Activated CD8-positive, alpha-beta T cell treated with anti-CD3 and anti-CD28 coated beads for 36 hours (primary cell): ENCODE results near the gene ADRA2C. TPM values are rescaled to one million over a fixed set of nuclear protein-coding genes. Genes with fewer than 3 reads are reported as not detected.

ENCODE experiments used
- ATAC-seq: fragments of 200-7000 bp; cut with Tn5 transposase; one replicate; pipeline ENCODE4 v1.10.0; 2021; ENCODE audit warnings: mild to moderate bottlenecking, moderate library complexity
- CTCF ChIA-PET: fragments of 350-600 bp; sonication (Branson Sonifier 250); formaldehyde crosslinking; loops from one replicate; lab custom pipeline; 2021; ENCODE audit warnings: antibody characterized with exemption; lab: Charles Lee
- POLR2A ChIA-PET: fragments of 350-600 bp; sonication (Branson Sonifier 250); formaldehyde crosslinking; loops from one replicate; lab custom pipeline; 2021; ENCODE audit warnings: antibody characterized with exemption; lab: Charles Lee
- DNase-seq: peaks from one replicate; pipeline ENCODE4 v3.0.0-alpha.2; 2020
- H3K27ac Mint-ChIP-seq: one replicate; pipeline ENCODE4 v1.8.0; 2021; ENCODE audit warnings: mild to moderate bottlenecking, mixed read lengths
- H3K27me3 Mint-ChIP-seq: one replicate; pipeline ENCODE4 v1.8.0; 2021; ENCODE audit warnings: mixed read lengths
- H3K36me3 Mint-ChIP-seq: one replicate; pipeline ENCODE4 v1.8.0; 2021; ENCODE audit warnings: low read depth, mixed read lengths
- H3K4me1 Mint-ChIP-seq: one replicate; pipeline ENCODE4 v1.8.0; 2021; ENCODE audit warnings: low read depth, mixed read lengths
- H3K4me3 Mint-ChIP-seq: one replicate; pipeline ENCODE4 v1.8.0; 2021; ENCODE audit warnings: mild to moderate bottlenecking, moderate library complexity, mixed read lengths
- H3K9me3 Mint-ChIP-seq: one replicate; pipeline ENCODE4 v1.8.0; 2021; ENCODE audit warnings: mixed read lengths
- CTCF ChIP-seq: fragments of 200-600 bp; IDR thresholded peaks from one replicate; pipeline ENCODE4 v1.8.0; 2022; ENCODE audit warnings: antibody characterized with exemption, mild to moderate bottlenecking
- intact Hi-C: fragments of 100-400 bp; cut with micrococcal nuclease; formaldehyde crosslinking; loops from one replicate; pipeline ENCODE4 v1.10.0; 2022
- total RNA-seq, 2 experiments: library from RNA; stranded (reverse); gene quantifications; one replicate each; pipeline ENCODE4 v1.2.3, GENCODE V29; 2021

The ADRA2C gene
- total RNA-seq, 2 experiments from 2014 or later = 0.27 TPM; not detected in 1

DNA sequence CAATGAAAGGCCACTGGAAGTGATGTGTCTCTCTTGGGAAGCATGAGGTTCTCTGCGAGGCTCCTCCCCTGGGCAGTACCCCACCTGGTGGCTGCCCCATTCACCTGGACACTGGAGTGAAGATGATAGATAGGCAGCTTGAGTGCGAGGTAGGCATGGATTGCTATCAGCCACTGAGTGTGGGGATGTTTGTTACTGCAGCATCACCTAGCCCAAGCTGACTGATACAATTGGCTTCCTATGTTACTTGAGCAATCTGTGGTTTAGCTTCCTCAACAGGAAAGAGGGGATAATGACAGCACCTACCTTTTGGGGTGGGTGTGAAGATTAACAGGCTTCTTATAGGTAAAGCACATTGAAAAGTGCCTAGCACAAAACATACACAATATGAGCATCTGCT lies 30.8 kb downstream of the ADRA2C start:
- Mint-ChIP-seq H3K36me3 (no peaks in the 10 kb centered on the region), H3K4me1 (no peaks in the 10 kb centered on the region), H3K27ac (no peak overlapping the region), H3K9me3 (peaks cover 23% of the 10 kb centered on the region), H3K4me3 (no peak overlapping the region), H3K27me3 (peaks cover under 1% of the 10 kb centered on the region)
- DNase-seq (no peak), ATAC-seq (no peak)
- ChIA-PET POLR2A (no interaction called here), CTCF (no interaction called here)
- intact Hi-C loops = no loop called here
- TF ChIP-seq CTCF = no peak

DNA sequence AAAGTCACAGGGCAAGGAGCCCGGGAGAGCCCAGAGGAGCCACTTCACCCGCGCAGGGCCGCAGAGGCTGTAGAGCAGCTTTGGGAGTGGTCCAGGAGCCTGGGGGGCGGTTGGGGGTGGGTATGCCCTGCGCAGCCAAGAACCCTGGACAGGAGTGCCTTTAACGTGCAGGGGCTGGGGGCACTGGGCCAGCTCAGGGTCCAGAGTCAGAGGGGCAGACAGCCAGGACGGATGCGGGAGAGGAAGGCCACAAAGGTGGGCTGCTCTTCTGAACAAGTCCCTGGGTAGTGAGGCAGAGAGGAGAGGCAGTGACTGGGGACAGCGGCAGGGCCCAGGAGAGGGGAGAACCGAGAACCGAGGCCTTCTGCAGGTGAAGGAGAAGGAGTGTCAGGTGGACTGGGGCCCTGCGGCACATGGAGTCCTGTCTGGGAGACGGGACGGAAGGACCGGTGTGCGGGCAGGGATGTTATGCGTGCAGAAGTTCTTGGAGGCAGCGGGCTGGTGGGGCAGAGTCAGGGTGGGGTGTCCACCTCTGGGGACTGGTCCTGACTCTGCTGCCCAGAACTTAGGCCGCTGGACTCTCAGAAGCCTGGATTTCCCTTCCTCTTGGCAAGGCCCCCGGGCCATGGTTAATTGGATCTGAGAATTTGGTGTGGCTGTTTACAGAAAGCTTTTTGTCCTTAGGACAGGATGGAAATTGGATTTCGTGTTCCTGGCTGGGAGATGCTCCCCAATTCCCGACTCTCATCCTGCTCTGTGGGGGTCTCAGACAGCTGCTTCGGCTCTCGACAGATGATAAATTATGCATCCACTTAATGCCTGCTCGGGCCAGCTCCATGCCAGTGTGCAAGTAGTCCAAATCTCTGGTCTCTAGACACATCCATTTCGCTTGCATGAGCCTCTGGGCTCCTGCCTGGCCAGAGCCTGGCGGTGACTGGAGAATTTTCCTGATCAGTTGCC lies 31.9 kb downstream of the ADRA2C start:
- ChIA-PET CTCF (no interaction called here), POLR2A (no interaction called here)
- no peak overlapping the region for H3K27ac Mint-ChIP-seq
- intact Hi-C loops = no loop called here
- no peak for TF ChIP-seq CTCF
- no peaks in the 10 kb centered on the region for H3K4me1 Mint-ChIP-seq
- peaks cover 2% of the 10 kb centered on the region for H3K27me3 Mint-ChIP-seq
- ATAC-seq (no peak), DNase-seq (no peak)
- H3K36me3 Mint-ChIP-seq = no peaks in the 10 kb centered on the region
- peaks cover 23% of the 10 kb centered on the region for H3K9me3 Mint-ChIP-seq
- no peak overlapping the region for H3K4me3 Mint-ChIP-seq

- Mint-ChIP-seq H3K4me3 (no peak overlapping the region), H3K9me3 (peaks cover 16% of the 10 kb centered on the region), H3K4me1 (no peaks in the 10 kb centered on the region), H3K27ac (no peak overlapping the region), H3K27me3 (peaks cover 2% of the 10 kb centered on the region), H3K36me3 (no peaks in the 10 kb centered on the region)
- DNase-seq (no peak), ATAC-seq (no peak)
- intact Hi-C loops = no loop called here
- no peak for TF ChIP-seq CTCF
- CTCF ChIA-PET = interaction anchor here (1.5 kb wide), 1 partner anchor 17 kb away, joined by 3 read pairs; no protein-coding TSS in a partner anchor
- POLR2A ChIA-PET = no interaction called here
These were observed 33.3 kb downstream of the ADRA2C start for GRCh38 chr4:3799496-3799895.

DNA sequence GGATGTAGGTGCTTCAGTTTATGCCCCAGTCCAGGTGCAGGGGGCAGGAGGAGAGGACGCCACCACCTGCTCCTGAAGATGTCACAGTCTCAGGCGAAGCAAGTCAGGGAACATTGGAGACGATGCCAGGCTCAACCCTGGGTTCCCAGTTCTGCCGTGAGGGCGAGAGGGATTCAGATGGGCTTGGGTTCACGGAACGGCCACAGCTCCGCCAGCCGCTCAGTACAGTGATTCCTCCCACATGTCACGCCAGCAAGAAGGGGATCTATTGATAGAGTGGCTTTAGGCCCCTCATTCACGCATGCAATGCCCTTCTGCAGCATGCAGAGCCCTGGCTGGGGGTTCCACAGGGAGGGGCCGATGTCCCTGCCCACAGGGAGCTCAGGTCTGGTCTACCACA lies 34.2 kb downstream of the ADRA2C start:
- ChIA-PET POLR2A (no interaction called here), CTCF (interaction anchor here (1.5 kb wide), 1 partner anchor 18 kb away, joined by 3 read pairs; no protein-coding TSS in a partner anchor)
- intact Hi-C loops = no loop called here
- TF ChIP-seq CTCF = no peak
- Mint-ChIP-seq H3K9me3 (peaks cover 9% of the 10 kb centered on the region), H3K36me3 (no peaks in the 10 kb centered on the region), H3K27me3 (peaks cover 2% of the 10 kb centered on the region), H3K4me1 (no peaks in the 10 kb centered on the region), H3K27ac (no peak overlapping the region), H3K4me3 (no peak overlapping the region)
- no peak for DNase-seq
- ATAC-seq = no peak

GRCh38 chr4:3801521-3801920 lies 35.3 kb downstream of the ADRA2C start:
- Mint-ChIP-seq H3K4me1 (no peaks in the 10 kb centered on the region), H3K27me3 (peaks cover 2% of the 10 kb centered on the region), H3K36me3 (no peaks in the 10 kb centered on the region), H3K4me3 (no peak overlapping the region), H3K27ac (no peak overlapping the region), H3K9me3 (peaks cover 2% of the 10 kb centered on the region)
- CTCF ChIA-PET = no interaction called here
- POLR2A ChIA-PET = no interaction called here
- intact Hi-C loops = no loop called here
- no peak for ATAC-seq
- TF ChIP-seq CTCF = no peak
- DNase-seq = no peak
